Measurements from ENCODE around the gene SLC25A51.
"Not testable (repeated sequence)": the region's sequence is repeated elsewhere in the genome, so short reads cannot be mapped to it uniquely, and the experiment has no call there.

SLC25A51 gene

DNA sequence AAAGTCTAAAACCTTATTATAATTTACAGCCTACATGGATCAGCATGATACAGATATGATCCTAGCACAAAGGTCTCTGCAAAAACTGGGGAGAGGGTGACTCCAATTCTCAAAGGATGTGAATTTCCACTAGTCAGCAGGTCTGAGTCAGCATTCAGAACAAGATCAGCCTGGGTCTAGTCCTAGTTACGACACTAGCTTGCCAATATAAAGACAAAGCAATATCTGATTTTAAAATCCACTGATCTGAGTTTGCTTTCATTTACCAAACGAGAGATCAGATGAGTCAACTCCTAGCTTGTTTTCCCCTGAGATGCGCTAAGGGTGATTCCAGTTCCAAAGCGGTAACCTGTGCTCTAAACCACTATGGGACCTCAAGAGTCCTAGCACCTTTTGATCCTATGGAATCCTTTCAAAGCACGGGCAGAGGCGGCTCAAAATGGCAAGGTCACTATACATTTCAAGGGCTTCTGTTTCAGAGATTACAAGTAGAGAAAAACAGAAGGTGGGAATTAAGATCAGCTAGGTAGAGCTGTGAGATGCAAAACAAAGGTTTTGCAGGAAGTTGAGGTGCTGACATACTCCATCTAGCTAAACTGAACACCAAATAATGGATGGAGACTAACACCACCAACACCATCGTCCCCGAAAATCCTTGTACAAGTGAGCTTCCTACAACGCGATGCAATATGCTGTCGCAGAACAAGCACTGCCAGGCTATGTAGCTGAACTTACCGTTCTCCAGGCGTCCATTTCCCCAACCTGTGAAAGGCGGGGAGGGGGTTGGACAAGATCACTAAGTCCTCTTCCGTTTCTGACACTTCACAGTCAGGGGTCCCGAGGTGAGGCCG, 906 bp downstream of the SLC25A51 start:
- no peak for DNase-seq

DNA sequence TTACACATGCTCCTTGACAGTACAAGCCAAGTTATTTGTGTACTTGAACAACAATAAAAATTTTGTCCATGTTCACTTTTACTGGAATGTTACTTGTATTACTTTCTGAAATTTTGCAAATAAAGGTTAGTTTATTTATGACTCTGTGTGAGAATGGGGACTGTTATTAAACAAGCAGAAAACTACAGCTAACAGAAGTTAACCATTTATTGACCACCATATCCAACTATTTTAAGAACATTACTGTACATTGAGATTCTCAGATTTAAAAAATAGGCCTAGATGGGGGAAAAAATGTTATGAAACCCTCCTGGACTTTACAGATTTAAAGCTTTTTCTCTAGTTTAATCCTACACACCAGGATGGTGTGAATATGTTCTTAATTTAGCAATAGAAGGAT, 1.8 kb downstream of the SLC25A51 start:
- DNase-seq: no peak

DNA sequence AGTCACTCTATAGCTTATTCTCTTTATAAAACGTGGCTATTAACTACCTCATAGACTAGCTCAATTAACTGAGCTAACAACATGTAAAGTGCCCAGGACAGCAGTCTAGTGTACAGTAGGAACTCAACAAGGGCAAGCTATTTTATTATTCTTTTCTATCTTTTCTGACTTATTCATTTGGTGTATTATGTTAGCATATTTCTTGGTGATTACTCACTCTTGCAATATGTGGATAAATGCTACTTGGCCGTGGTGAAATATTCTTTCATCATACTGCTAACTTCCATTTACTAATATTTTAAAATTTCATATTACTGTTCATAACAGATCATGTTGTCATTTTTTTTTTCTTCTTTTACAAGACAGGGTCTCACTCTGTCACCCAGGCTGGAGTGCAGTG, 4.9 kb downstream of the SLC25A51 start:
- DNase-seq: no peak

DNA sequence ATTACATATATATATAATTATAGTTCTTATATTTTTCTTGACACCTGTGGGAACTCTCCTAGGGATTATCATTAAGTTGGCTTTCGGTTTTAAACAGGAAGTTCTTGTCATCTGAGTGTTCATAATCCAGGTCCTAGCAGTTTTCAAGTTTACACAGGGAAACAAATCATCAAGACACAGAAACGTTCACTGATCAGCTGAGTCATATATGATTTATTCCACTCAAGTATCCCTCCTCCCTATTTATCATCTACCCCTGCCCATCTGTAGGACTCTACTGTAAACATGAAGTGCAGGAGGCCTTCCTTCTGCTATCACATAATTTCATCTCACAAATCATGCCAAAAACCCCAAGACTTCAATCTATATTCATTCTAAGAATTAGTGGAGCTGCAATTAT, 6.3 kb downstream of the SLC25A51 start:
- no peak for DNase-seq

DNA sequence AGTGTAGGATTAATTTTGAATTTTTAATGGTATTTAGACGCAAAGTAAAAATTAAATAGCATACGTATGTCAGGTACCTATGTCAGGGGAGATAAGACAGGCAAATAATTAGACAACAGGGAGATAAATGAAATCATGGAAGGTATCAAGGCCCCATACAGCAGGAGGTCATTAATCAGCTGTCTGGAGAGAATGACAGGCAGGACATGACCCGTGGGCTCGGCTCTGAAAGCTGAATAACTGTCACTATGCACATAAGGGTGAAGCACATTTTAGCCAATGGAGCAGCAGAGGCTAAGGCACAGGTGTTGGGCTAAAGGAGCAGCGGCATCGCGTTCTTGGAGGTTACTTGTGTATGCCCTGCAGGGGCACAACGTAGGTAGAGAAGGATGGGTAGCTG, 11.9 kb downstream of the SLC25A51 start:
- DNase-seq: no peak

DNA sequence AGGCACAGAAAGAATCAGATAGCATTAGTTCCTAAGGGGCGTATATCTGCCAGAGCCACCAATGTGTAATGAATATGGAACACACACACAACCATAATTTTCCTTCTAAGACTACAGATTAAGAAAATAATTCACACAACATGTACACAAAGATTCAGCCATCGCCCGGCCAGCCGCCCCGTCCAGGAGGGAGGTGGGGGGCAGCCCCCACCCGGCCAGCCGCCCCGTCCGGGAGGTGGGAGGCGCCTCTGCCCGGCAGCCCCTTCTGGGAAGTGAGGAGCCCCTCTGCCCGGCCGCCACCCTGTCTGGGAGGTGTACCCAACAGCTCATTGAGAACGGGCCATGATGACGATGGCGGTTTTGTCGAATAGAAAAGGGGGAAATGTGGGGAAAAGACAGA, 12.9 kb downstream of the SLC25A51 start:
- not testable (repeated sequence) for DNase-seq

DNA sequence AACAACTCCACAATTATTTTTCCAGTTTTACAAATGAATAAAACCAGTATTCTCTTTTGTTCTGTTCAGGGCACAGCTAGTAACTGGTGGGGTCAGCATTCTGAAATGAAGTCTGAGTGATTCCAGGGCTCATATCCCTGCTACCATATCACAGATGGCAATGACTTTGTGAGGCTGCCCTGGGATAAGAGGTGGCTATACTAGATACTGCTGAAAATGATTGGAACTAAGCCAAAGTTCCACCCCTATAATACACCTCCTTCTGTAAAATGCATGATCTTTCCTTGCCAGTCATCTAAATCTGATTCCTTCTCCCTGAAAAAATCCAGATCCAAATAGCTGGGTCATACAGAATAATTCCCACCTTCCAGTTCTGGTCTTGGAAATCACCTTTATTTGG, 14.4 kb downstream of the SLC25A51 start:
- DNase-seq: no peak

DNA sequence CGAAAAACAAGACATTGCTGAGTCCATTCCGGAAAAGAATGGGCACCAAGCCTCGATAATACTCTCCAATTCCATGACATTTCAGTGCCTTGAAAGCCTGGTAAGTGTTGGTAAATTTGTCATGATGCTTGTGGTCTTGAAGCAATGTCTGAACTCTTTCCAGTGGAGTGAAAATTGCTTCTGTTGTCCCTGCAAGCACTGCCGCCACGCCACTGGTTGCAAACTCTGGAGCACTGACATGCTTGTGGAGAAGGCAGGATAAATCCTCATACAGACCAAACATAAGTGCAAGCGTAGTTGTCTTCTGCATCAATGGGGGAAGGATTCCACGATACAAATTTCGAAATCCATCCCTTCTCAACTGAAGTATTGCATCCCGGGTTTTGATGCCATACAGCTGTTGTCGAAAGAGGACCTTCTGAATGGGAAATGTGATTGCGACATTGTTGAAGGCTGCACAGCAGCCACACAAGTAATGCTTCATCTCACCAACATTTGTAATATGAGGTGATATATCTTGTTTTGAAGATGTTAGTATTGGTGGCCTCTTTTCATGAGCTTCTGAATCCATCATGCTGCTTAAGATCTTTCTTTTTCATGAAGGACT, 15.8 kb downstream of the SLC25A51 start:
- not testable (repeated sequence) for DNase-seq

DNA sequence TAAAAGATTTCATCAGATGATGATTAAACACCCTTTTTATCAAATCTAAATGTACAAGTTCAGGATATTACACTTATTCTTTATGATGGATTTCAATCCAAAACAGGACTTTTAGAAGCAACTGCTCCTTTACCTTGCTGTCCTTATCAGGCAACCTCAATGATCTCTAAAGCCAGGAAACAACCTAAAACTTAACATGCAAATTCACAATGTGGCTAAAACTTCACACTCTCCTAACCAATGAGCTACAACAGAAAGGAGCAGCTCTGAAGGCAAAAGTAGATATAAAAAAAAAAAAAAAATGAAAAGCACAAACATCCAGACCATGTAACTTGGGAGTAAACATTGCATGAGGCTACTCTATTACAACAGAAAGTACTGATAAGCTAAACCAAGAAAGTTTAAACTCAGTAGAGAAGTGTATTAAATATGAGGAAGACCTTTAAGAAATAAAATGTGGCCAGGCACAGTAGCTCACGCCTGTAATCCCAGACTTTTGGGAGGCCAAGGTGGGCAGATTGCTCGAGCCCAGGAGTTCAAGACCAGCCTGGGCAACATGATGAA, 22.9 kb downstream of the SLC25A51 start:
- DNase-seq: no peak

DNA sequence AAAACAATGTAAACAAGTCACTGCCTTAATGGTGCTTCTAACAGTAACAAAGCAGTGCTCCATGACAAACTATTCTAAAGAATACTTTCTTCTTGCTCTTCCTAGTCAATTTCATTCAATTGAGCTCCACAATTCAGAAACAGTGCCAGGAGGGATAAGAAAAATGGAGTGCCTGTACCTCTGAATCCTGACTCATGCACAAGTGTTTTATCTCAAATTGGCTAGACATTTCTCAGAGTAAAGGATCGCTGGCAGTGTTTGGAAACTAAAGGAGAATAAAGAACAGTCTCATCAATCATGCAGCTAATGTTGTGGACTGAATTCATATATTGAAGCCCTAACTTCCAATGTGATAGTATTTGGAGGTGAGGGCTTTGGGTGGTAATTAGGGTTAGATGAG, 27.6 kb downstream of the SLC25A51 start:
- DNase-seq: no peak

DNA sequence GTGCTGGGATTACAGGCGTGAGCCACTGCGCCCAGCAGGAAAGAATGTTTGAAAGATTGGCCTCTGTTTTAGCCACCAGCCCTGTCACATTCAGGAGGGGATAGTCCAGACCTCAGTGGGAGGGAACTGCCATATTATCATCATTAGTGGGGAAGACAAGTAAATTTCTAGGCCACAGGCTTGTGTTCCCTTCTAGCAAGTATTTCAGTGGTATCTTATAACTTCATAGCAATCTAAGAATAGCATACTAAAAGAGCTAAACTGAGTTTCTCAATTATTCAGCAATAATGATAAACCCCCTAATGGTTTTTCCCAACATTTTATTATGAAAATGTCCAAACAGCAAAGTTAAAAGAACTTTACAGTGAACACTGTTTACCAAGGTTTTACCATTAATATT, 30.0 kb downstream of the SLC25A51 start:
- DNase-seq: no peak

DNA sequence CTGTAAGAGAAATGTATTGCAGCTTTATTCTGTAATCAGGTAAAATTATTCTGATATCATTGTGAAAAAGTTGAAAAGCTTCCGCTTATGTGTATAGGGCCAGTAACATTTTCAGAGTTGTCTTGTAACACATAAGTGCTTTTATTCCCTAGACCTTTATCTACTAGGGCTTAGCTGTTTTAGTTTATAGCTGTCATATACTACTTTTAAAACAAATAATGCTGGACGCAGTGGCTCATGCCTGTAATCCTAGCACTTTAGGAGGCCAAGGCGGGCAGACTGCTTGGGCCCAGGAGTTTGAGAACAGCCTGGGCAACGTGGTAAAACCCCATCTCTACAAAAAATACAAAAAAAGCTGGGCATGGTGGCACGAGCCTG, 33.1 kb downstream of the SLC25A51 start:
- DNase-seq: no peak

DNA sequence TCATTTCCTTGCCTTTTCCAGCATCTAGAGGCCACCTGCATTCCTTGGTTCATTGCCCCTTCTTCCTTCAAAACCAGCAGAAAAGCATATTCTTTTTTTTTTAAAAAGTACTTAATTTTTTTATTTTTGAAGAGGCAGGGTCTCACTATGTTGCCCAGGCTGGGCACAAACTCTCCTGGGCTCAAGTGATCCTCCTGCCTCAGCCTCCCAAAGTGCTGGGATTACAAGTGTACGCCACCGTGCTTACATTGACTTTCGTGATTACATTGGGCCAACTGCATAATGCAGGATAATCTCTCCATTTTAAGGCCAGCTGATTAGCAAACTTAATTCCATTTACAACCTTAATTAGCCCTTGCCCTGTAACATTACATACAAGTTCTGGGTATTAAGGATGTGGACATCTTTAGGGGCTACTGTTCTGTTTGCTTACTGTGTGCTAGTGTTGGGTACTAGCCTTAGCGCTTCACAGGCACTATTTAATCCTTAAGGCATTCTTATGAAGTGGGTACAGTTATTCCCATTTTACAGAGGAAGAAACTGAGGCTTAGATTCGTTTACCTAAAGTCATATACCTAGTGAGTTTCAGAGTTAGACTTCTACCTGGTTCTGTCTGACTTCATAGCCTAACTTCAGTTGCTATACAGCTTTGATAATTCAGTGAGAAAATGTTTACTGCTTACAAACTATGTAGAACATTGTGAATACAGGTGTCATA, 33.7 kb downstream of the SLC25A51 start:
- no peak for DNase-seq

DNA sequence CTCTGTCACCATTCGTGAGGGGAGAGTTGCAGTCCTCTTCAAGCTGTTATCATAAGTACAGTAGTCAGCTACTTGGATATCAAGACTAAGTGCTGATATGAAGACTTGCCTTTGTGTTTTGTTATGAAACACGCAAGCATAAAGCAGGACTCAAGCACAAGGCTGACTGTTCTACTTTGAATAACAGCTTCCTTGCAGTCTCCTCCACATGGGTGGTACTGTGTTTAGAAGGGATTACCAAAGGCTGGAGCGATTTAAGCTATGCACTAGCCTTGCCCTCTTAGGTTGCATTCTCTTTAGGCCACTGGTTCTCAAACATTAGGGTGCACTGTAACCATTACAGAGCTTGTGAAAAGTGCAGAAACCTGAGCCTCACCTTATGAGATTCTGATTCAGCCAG, 41.4 kb downstream of the SLC25A51 start:
- no peak for DNase-seq

DNA sequence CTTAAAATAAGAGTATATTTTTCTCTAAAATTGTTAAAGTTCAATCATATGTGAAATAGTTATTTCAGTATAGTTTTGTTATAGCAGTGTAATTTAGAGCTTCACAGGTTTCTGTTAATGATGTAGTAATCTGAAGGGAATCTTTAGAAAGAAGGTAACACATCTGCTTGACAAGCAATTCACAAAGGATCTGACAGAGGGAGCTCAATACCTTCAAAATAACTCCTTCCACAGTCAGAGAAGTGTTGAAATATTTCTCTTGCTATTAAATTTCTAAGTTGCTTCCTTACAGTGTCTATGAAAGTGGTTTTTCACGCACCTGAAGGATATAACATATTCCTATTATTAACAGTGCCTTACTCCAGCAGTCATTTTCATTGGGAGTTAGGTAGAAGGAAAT, 44.9 kb downstream of the SLC25A51 start:
- DNase-seq: no peak

DNA sequence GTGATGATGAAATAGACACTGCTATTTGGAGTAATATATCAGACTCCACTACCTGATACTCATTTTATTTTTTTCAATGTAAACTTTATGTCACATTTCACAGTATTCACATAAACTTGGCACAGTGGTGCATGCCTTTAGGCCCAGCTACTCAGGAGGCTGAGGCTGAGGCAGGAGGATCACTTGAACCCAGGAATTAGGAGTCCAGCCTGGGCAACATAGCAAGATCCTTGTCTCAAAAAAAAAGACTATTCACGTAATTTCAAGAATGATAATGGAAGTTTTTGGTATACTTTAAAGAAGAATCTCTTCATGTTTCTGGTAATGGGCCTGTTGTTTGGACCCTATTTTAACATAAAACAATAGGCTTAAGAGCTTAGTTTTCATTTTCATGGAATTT, 47.4 kb downstream of the SLC25A51 start:
- no peak for DNase-seq

DNA sequence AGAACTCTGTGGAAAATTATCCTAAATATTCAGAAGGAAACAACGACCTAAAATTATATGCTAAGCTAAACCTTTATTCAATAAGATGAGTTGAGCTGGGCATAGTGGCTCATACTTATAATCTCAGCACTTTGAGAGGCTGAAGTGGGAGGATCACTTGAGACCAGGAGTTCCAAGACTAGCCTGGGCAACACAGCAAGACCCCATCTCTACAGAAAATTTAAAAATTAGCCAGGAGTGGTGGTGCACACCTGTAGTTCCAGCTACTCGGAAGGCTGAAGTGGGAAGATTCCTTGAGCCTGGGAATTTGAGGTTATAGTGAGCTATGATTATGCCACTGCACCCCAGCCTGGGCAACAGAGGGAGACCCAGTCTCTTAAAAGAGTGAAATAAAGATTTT, 51.7 kb downstream of the SLC25A51 start:
- DNase-seq: no peak

DNA sequence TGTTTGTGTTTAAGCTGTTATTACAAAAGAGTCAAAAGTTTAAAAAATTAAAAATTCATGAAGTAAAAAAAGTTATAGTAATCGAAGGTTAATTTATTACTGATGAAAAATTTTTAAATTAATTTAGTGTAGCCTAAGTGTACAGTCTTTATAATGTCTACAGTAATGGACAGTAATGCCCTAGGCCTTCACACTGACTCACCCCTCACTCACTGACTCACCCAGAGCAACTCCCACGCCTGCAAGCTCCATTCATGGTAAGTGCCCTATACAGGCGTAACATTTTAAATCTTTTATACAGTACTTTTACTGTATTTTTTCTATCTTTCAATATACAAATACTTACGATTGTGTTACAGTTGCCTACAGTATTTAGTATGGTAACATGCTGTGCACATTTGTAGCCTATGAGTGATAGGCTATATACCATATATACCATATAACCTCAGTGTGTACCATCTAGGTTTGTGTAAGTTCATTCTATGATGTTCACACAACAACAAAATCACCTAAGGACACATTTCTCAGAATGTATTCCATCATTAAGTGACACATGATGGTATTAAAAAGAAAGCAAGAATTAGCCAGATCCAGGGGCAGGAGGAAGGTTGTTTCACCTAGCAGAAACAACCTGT, 63.2 kb downstream of the SLC25A51 start:
- no peak for DNase-seq

DNA sequence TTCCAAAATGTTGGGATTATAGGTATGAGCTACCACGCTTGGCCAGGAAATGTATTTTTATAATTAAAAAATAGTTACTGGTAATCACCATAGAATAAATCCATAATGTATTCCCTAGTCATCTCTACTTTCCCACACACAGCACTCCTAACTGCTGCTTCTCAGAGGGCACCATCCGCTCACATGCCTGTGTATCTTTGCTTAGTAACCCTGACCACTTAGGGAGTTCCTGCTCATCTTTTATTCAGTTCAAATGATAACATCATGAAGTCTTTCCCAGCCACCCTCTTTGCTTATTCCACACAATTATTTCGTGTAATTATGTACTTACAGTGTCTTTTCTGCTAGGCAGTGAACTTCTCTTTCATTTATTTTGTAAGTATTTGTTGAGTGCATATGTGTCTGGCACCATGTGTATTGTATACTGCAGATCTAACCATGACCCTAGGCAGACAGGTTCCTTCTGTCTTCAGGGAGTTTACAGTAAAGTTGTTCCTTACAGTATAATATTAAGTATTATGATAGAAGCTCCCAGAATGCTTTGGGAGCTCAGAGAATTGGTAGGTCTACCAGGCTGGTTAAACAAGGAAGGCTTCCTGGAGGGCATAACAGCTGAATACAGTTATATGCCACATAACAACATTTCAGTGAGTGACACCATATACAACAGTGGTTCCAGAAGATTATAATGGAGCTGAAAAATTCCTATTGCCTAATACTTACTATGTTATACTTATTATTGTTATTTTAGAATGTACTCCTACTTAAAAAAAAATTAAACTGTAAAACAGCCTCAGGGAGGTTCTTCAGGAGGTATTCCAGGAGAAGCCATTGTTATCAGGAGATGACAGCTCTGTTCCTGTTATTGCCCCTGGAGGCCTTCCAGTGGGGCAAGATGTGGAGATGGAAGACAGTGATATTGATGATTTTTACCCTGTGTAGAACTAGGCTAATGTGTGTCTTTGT, 64.1 kb downstream of the SLC25A51 start:
- no peak for DNase-seq
